Glutamatergic neuron (in vitro differentiated cells): ENCODE results near the gene CT45A3. TPM values are rescaled to one million over a fixed set of nuclear protein-coding genes. Genes with fewer than 3 reads are reported as not detected.
"Not testable (repeated sequence)": the region's sequence is repeated elsewhere in the genome, so short reads cannot be mapped to it uniquely, and the experiment has no call there.

ENCODE experiments used
- DNase-seq: peaks from one replicate; pipeline ENCODE4 v3.0.0; 2022
- H3K27ac Mint-ChIP-seq: one replicate; pipeline ENCODE4 v1.8.0; 2020; ENCODE audit warnings: mild to moderate bottlenecking, mixed read lengths, inconsistent platforms; ENCODE audit not compliant: unreplicated experiment
- H3K27me3 Mint-ChIP-seq: one replicate; pipeline ENCODE4 v1.8.0; 2020; ENCODE audit warnings: mild to moderate bottlenecking, moderate library complexity, mixed read lengths, inconsistent platforms; ENCODE audit not compliant: unreplicated experiment
- H3K36me3 Mint-ChIP-seq: one replicate; pipeline ENCODE4 v1.8.0; 2020; ENCODE audit warnings: mild to moderate bottlenecking, mixed read lengths, inconsistent platforms; ENCODE audit not compliant: unreplicated experiment
- H3K4me1 Mint-ChIP-seq: one replicate; pipeline ENCODE4 v1.8.0; 2020; ENCODE audit warnings: mild to moderate bottlenecking, low read depth, mixed read lengths, inconsistent platforms; ENCODE audit not compliant: unreplicated experiment
- H3K4me3 Mint-ChIP-seq: one replicate; pipeline ENCODE4 v1.8.0; 2020; ENCODE audit warnings: mild to moderate bottlenecking, mixed read lengths, inconsistent platforms; ENCODE audit not compliant: unreplicated experiment
- H3K9me3 Mint-ChIP-seq: one replicate; pipeline ENCODE4 v1.8.0; 2020; ENCODE audit warnings: mild to moderate bottlenecking, moderate library complexity, mixed read lengths, inconsistent platforms; ENCODE audit not compliant: unreplicated experiment
- CTCF ChIP-seq: fragments of 200-600 bp; sonication (generic); IDR thresholded peaks from one replicate; pipeline ENCODE4 v1.5.0; 2021; ENCODE audit not compliant: partially characterized antibody, unreplicated experiment
- total RNA-seq: library from RNA; stranded (reverse); fragmentation: NEBNext Ultra II Directional; extraction: Animal tissue kit (Norgen Biotek cat#: 25700); gene quantifications from one replicate; pipeline ENCODE4 v1.2.1, GENCODE V29; 2021; ENCODE audit not compliant: unreplicated experiment

CT45A3 gene
- total RNA-seq, 1 donor from 2014 or later: not detected

GRCh38 chrX:135737366-135738071 is 30.5 kb downstream of the CT45A3 start:
- no peak for TF ChIP-seq CTCF
- H3K27ac Mint-ChIP-seq: no peak overlapping the region
- H3K27me3 Mint-ChIP-seq: no peaks in the 10 kb centered on the region
- H3K36me3 Mint-ChIP-seq: no peaks in the 10 kb centered on the region
- no peak for DNase-seq
- H3K4me3 Mint-ChIP-seq: no peak overlapping the region
- no peaks in the 10 kb centered on the region for H3K9me3 Mint-ChIP-seq
- H3K4me1 Mint-ChIP-seq: no peaks in the 10 kb centered on the region

GRCh38 chrX:135734666-135735065 is 33.3 kb downstream of the CT45A3 start:
- not testable (repeated sequence) for H3K27ac Mint-ChIP-seq, H3K36me3 Mint-ChIP-seq, DNase-seq, H3K27me3 Mint-ChIP-seq, H3K9me3 Mint-ChIP-seq, H3K4me3 Mint-ChIP-seq, H3K4me1 Mint-ChIP-seq

- Mint-ChIP-seq H3K36me3 (no peaks in the 10 kb centered on the region), H3K27ac (no peak overlapping the region), H3K27me3 (no peaks in the 10 kb centered on the region), H3K9me3 (peaks cover 1% of the 10 kb centered on the region), H3K4me3 (no peak overlapping the region), H3K4me1 (no peaks in the 10 kb centered on the region)
- no peak for DNase-seq
- TF ChIP-seq CTCF: no peak
Measured at GRCh38 chrX:135713795-135714194, 54.2 kb downstream of the CT45A3 start.

GRCh38 chrX:135713183-135713689 is 54.8 kb downstream of the CT45A3 start, which contains the start of gene CT45A1:
CT45A1 (plus strand) TSS chrX:135713639; CDS start chrX:135718941, 5,302 bp downstream.
- H3K4me3 Mint-ChIP-seq, DNase-seq, H3K4me1 Mint-ChIP-seq, H3K27me3 Mint-ChIP-seq, H3K27ac Mint-ChIP-seq, H3K36me3 Mint-ChIP-seq, H3K9me3 Mint-ChIP-seq: not testable (repeated sequence)

Other genes with a start within 250 kb of the CT45A3 start
- 15.2 TPM for gene INTS6L, start 247.5 kb downstream of the CT45A3 start, total RNA-seq
- not detected for gene CT45A1, start 54.6 kb downstream of the CT45A3 start, total RNA-seq
- gene CT45A5, start 17.3 kb upstream of the CT45A3 start, total RNA-seq: not detected
- not detected for gene CT45A6, start 34.6 kb upstream of the CT45A3 start, total RNA-seq
- not detected for gene CT45A2, start 51.8 kb upstream of the CT45A3 start, total RNA-seq
- gene CT45A7, start 69.1 kb upstream of the CT45A3 start, total RNA-seq: not detected
- not detected for gene CT45A8, start 86.3 kb upstream of the CT45A3 start, total RNA-seq
- not detected for gene CT45A9, start 103.6 kb upstream of the CT45A3 start, total RNA-seq
- gene CT45A10, start 125.3 kb upstream of the CT45A3 start, total RNA-seq: not detected
- gene SAGE1, start 125.5 kb upstream of the CT45A3 start, total RNA-seq: not detected
- gene MMGT1, start 205.8 kb upstream of the CT45A3 start, total RNA-seq: 34.3 TPM
- gene SLC9A6, start 217.2 kb upstream of the CT45A3 start, total RNA-seq: 15.5 TPM